HG03280 (cell line): Measurements from ENCODE around the gene ARFRP1.

Experiments used
- ATAC-seq: cut with Tn5 transposase; IDR thresholded peaks from one replicate; pipeline ENCODE4 v1.9.1; 2021; ENCODE audit warnings: mild to moderate bottlenecking, moderate library complexity; ENCODE audit not compliant: unreplicated experiment

Gene ARFRP1

GRCh38 chr20:63692436-63693082, 15.2 kb downstream of the ARFRP1 start:
- ATAC-seq, result no peak

- ATAC-seq, result no peak
Observed at GRCh38 chr20:63691711-63692435, 15.9 kb downstream of the ARFRP1 start.

GRCh38 chr20:63690898-63691710, 16.7 kb downstream of the ARFRP1 start:
- no peak for ATAC-seq

- no peak for ATAC-seq
Observed at GRCh38 chr20:63690003-63690897, 17.5 kb downstream of the ARFRP1 start.

DNA sequence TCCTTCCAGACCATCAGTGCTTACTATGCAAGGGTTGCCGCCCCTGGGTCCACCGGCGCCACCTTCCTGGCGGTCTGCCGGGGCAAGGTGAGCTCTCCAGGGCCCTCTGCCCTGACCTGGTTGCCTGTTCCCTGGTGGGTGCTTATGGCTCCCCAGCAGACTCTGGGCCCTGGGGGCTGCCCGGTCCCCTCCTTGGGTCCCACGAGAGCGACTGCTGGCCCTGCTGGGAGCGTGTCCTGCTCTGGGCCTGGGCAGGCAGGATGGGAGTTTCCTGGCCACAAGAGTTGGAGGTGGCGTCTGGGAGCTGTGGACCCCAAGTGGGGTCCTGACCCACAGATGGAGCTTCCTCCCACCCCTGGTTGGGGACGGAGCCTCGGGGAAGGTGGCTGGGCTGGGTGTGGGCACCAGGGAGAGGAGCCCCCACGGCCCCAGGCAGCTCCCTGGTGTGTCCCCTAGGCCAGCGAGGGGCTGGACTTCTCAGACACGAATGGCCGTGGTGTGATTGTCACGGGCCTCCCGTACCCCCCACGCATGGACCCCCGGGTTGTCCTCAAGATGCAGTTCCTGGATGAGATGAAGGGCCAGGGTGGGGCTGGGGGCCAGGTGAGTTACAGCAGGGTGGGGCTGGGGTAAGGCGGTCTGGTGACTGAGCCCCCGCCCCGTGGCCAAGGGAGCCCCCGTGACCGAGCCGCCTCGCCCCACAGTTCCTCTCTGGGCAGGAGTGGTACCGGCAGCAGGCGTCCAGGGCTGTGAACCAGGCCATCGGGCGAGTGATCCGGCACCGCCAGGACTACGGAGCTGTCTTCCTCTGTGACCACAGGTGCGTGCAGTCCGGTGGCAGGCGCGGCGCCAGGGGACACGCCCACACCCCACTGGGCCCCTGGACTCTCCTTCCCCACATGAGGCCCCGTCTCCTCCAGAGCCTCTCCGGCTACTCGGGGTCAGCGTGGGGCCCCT, 18.5 kb downstream of the ARFRP1 start:
- no peak for ATAC-seq

- no peak for ATAC-seq
Observed at GRCh38 chr20:63688228-63689045, 19.3 kb downstream of the ARFRP1 start.

GRCh38 chr20:63687419-63688178, 20.2 kb downstream of the ARFRP1 start:
- no peak for ATAC-seq

DNA sequence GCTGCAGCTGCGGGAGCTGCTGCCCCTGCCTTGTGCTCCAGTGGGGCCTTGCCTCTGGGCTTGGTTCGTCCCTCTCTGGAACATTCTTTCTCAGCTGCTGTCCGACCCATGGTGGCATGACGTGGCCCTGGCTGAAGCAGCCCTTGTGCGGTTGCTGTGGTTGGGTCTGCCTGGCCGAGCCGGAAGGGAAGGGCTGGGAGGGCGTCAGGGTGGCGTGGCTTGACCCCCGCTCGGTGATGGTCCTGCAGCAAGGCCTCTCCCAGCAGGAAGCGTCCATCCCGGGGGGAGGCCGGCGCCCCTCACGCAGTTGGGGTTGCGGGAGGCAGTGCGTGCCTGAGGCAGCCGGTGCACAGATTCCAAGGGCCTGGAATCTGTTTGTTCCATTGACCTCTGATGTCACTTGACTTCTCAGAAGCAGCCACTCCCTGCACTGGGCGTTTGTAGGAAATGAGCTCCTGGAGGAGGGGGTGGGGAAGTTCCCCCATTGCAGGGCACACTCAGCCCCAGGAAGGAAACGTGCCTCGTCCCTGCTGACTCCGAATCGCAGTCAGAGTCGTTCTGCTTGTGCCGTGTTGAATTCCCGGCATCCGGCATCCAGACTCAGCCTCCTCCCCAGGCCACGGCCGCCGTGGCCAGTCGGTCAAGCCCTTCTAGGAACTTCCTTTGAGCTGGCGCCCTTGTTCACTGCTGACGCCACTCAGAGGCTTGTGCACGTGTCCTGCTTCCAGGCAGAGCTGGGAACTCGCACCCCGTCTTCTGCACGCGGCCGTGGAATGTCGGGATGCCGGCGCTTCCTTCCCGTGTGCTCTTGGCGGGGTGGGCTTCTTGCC, 21.1 kb downstream of the ARFRP1 start:
- ATAC-seq, result no peak

DNA sequence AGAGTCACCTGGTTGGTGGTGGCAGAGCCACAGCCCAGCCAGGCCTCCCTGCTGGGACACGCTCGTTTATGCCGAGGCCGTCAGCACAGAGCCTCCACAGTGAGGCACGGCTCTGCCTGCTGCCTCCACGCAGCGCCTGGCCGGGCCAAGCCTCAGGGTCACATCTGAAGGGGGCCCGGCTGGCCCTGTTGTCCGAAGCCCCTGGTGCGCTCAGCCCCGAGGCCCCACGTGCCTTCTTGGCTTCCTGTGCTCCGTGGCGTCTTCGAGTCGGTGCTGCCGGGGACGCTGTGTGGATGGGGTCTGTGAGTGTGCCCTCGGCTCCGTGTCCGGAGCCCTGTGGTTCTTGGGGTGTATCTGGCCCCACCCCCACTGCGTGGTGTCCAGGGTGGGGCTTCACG, 21.7 kb downstream of the ARFRP1 start:
- no peak for ATAC-seq

DNA sequence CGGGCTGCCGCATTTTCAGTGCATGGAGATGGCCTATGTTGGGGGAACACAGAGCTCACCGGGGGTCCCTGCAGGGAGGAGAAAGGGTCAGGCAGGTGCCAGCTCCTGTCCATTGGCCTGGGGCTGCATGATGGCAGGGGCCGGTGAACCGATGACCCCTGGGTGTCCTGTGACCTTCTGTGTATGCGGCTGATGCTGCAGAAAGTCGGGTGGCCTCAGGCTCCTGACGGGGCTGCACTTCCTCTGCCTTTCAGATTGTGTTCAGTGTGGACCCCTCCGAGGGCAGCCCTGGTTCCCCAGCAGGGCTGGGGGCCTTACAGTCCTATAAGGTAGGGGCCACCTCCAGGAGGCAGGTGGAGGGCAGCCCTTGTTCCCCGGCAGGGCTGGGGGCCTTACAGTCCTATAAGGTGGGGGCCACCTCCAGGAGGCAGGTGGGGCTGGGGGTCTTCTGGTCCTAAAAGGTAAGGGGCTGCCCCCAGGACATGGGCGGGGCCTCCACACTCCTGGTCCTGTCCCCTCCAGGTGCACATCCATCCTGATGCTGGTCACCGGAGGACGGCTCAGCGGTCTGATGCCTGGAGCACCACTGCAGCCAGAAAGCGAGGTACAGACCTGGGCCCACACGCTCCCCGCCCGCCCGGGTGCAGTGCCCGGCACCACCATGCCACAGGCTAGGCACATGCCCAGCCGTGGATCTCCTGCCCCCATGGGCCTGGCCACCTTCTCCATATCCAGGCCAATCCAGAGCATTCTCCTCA, 22.3 kb downstream of the ARFRP1 start:
- ATAC-seq, result no peak

GRCh38 chr20:63682384-63683139, 25.2 kb downstream of the ARFRP1 start:
- no peak for ATAC-seq

DNA sequence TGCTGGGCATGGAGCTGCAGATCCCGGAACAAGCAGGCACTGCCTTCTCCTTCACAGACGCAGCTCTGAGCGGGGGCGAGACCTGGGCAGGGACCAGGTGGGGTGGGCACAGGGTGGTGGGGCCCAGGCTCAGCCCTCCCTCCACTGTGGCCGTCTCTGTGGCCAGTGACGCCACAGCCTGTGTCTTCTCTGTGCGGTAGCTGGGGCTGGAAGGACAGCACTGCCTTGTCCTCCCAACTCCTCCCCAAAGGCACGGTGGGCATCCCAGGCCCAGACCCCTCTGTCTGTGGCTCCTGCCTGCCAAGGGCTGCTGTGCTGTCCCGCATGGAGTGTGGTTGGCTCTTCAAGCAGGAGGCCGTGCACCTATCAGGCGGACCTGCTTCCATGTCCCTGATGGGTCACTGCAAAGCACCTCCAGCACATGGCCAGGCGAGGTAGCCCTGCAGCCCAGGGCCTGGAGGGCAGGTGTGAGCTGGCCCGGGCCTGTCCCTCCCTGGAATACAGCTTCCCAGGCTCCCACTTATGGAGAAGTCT, 26.1 kb downstream of the ARFRP1 start:
- ATAC-seq, result no peak

- ATAC-seq, result no peak
Observed at GRCh38 chr20:63680857-63681608, 26.7 kb downstream of the ARFRP1 start.

GRCh38 chr20:63680427-63680826, 27.3 kb downstream of the ARFRP1 start:
- no peak for ATAC-seq

- ATAC-seq, result no peak
Observed at GRCh38 chr20:63679799-63680305, 27.9 kb downstream of the ARFRP1 start.
